GM21367 (cell line): ENCODE measurements around the gene RBM7.

Experiments
- ATAC-seq: cut with Tn5 transposase; IDR thresholded peaks from one replicate; pipeline ENCODE4 v1.9.1; 2021; ENCODE audit not compliant: unreplicated experiment

The RBM7 gene

GRCh38 chr11:114395736-114396135 is 4.7 kb upstream of the RBM7 start:
- ATAC-seq = no peak

- no peak for ATAC-seq
Observed at GRCh38 chr11:114396916-114397315, 3.5 kb upstream of the RBM7 start.

DNA sequence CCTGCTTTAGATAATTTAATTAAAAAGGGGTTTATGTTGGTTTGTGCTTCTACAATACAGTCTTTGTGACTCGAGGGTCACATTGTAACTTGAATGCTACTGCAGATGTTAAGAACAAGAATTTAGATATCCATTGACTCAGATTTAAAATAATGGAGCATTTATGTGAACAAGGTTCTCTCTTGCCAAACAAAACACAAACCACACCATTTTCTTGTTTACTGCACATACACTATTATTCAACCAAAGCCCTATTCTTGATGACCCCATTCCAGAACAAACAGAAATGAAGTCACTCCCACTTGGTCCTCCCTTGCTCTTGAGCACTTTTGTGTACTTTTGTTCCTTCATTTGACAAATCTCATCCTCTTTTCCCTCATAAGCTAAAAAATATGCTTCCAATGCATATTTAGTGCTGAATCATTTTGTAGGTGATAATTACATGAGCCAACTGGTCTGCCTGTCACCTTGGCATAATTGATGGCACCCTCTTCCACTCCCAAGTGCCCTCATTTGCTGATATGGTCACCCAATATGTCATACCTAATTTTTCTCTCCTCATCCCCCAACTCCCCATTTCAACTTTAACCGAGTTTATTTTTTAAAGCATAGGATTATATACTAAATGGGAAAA is 3.0 kb upstream of the RBM7 start:
- ATAC-seq = no peak

DNA sequence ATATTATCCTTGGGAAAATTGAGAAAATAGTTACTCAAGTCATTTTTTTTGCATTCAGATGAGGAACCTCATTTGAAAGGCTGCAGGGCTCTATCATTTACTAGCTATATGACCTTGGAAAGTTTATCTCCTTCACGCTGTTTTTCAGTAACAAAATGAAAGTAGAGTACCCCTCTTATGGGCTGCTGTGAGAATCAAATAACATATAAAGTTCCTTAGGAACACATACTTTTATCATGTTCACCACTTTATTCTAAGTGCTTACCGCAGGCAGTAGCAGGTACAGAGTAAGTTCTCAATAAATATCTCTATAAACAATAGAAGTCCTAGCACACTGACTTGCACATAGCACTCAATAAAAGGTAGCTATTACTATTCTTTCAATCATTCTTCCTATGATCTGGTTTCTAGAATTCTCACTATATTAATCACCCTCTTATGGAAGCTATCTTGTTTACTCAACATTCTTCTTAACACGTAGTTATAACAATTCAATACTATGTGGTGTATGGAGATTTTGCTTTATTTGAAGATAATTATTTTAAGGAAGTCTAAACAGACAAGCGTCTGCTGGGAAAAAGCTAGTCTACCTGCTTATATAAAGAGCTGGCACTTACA is 2.1 kb upstream of the RBM7 start:
- ATAC-seq = no peak

GRCh38 chr11:114399490-114400215 is 813 bp upstream of the RBM7 start:
- peak; percentile 29 for ATAC-seq

- ATAC-seq = no peak
Observed at GRCh38 chr11:114400915-114401223, 403 bp downstream of the RBM7 start.

DNA sequence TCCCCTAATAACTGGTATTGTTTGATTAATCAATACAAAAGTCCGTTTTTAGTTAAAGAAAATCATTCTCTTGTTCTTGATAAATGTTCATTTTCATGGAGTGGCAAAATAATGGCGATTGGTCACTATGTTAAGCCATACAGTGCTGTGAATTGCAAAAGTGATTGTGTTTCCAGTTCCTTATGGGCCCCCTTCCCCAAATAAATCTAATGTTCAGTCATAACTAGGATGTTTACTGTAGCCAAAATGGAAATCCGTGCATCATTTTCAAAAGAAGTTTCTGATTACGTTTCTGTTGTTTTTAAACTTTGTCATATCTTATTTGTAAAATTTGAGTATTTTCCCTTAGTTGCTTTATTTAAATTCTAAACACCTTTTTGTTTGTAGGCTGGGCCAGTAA is 845 bp downstream of the RBM7 start:
- no peak for ATAC-seq

GRCh38 chr11:114412946-114413345 is 12.5 kb downstream of the RBM7 start:
- no peak for ATAC-seq

DNA sequence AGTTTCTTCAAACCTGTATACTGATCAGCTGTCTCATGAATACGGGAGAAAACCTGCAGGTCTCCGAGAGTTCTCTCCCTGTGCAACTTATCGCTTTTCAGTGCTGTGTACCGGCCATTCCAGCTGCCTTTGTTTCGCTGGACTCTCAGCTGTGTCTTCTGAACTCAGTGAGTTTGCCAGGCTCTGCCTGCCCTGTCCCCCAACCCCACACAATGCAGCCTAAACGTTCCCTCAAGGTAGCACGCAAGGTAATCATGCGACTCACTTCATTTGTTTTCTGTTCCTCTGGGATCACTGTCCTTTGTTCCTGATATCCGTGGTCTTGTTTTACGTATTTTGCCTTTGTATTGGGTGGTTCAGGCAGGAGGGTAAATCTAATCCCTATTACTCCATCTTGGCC is 13.5 kb downstream of the RBM7 start:
- ATAC-seq = no peak

- ATAC-seq = no peak
Observed at GRCh38 chr11:114416441-114416961, 16.0 kb downstream of the RBM7 start.

DNA sequence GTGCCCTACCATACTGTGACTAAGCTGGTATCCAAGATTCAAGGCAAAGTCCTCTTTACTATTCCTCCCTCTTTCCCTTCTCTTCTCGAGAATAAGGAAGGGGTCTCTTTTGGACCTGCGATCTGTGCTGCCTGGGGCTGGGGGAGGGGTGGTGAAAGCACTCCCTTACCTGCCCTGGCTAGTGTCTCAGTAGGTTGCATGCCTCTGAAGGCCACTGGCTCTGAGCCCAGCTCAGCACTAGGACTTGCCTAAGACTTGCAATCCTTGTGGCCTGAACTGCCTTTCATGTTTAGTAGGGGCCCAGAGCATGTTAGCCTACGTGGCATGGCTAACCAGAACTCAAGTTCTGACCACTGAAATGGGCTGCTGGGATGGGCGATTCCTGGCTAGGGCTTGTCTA is 25.8 kb downstream of the RBM7 start:
- ATAC-seq = no peak

GRCh38 chr11:114430290-114430689 is 29.8 kb downstream of the RBM7 start:
- no peak for ATAC-seq

GRCh38 chr11:114432893-114433292 is 32.4 kb downstream of the RBM7 start:
- no peak for ATAC-seq

DNA sequence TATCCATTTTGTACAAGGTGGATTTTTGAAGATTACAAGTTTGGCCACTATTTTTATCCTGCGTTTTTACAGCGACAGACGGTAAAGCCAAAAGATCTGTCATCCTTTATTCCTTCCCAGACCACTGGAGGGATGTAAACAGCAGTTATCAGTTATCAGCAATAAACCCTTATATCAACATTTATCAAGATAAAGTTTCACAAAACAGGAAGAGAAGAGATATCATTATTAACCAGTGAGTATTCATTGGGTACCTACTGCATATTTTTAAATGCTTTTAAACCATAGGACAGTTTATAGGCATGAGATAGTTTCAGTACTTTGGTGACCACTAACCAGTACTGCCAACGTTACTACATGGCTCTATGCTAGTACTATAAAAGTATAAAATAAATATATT is 32.9 kb downstream of the RBM7 start:
- no peak for ATAC-seq

- no peak for ATAC-seq
Observed at GRCh38 chr11:114438303-114438702, 37.8 kb downstream of the RBM7 start.

- ATAC-seq = peak; percentile 99
Observed at GRCh38 chr11:114439229-114440120, 39.0 kb downstream of the RBM7 start, which contains the start of gene REXO2. Gene REXO2, plus strand, starts transcription at chr11:114439467. Its CDS starts 62 bp downstream, at chr11:114439529.

- no peak for ATAC-seq
Observed at GRCh38 chr11:114440121-114440860, 39.8 kb downstream of the RBM7 start.

DNA sequence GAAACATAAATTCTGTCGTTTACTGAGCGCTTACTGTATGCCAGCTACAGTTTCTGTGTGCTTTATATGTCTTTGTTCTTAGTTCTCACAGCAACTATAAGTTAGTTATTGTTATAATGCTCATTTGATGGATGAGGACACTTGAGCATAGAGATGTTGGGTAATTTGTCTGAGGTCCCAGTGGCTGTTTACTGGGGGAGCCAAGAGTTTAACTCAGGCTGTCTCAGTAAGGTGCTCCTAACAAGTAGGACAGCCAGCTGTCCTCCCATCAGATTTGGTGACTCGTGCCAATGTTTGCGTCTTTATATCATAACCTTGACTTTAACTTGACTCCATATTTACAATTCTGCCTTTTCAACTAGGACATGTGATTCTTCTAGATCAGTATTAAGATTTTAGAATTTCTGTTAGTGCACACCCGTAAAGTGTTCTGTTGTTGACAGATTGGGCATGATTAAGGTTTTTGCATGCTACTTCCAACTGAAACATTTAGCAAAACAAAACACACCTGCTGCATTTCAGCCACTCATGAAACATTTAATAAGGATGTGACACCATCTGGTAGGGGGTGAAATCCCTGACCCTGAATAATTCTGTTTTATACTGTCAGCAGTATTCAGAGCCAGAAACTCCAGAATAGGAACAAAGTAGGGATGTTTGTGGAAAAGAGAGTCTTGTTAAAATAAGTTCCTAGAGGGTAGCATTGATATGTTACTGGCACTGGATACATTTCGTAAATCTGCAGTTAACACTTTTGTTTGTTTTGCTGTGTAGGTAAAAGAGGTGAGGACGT is 40.7 kb downstream of the RBM7 start:
- no peak for ATAC-seq

DNA sequence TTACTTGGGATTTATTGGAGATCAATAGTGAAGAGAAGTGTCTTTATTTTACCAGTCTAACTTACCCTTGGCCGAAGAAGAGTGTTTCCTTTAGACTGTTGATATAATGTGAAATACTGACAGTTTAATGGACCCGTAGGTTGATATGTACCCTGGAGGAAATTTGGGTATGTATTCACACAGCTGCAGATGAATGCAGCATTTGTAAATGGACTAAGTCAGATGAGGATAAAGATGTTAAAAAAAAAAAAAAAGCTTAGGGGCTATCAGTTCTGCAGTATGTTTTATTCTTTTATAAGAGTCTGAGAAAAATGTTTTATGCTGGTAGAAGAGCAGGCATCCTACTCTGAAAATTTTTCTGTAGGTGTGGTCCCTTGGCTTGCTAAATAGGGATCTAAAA is 41.5 kb downstream of the RBM7 start:
- no peak for ATAC-seq

GRCh38 chr11:114442536-114442935 is 42.1 kb downstream of the RBM7 start:
- no peak for ATAC-seq
